HG02981 (cell line): Measurements from ENCODE around the gene CACNB4.
"Not testable (repeated sequence)": the region's sequence is repeated elsewhere in the genome, so short reads cannot be mapped to it uniquely, and the experiment has no call there.

Experiments
- ATAC-seq: cut with Tn5 transposase; IDR thresholded peaks from one replicate; pipeline ENCODE4 v1.9.1; 2021; ENCODE audit warnings: mild to moderate bottlenecking, moderate library complexity; ENCODE audit not compliant: unreplicated experiment

Gene CACNB4

GRCh38 chr2:151796774-151797173 lies 302.1 kb downstream of the CACNB4 start:
- ATAC-seq = no peak

- ATAC-seq = no peak
Observed at GRCh38 chr2:151795646-151796240, 303.1 kb downstream of the CACNB4 start.

- ATAC-seq = not testable (repeated sequence)
Observed at GRCh38 chr2:151794422-151794821, 304.4 kb downstream of the CACNB4 start.

GRCh38 chr2:151793123-151793522 lies 305.7 kb downstream of the CACNB4 start:
- no peak for ATAC-seq

- ATAC-seq = no peak
Observed at GRCh38 chr2:151792589-151792988, 306.3 kb downstream of the CACNB4 start.

- no peak for ATAC-seq
Observed at GRCh38 chr2:151791545-151791944, 307.3 kb downstream of the CACNB4 start.

GRCh38 chr2:151790689-151791088 lies 308.2 kb downstream of the CACNB4 start:
- no peak for ATAC-seq

GRCh38 chr2:151789055-151789834 lies 309.6 kb downstream of the CACNB4 start:
- ATAC-seq = no peak

GRCh38 chr2:151786483-151786882 lies 312.4 kb downstream of the CACNB4 start:
- no peak for ATAC-seq

- no peak for ATAC-seq
Observed at GRCh38 chr2:151786077-151786476, 312.8 kb downstream of the CACNB4 start.

- no peak for ATAC-seq
Observed at GRCh38 chr2:151783133-151783520, 315.7 kb downstream of the CACNB4 start.
